DND-41 (cell line): ENCODE data around the gene CERK.

Experiments used
- EZH2 ChIP-seq: IDR thresholded peaks from 3 replicates; pipeline ENCODE4 v1.6.1; 2012; ENCODE audit warnings: borderline replicate concordance, low read depth, mild to moderate bottlenecking, moderate library complexity, low read length, inconsistent platforms; ENCODE audit not compliant: severe bottlenecking
- TF ChIP-seq, protein P1 (sequence below): IDR thresholded peaks from 2 replicates; pipeline ENCODE4 v1.5.1; 2012; ENCODE audit warnings: borderline replicate concordance, low read length, moderate library complexity, mild to moderate bottlenecking; ENCODE audit not compliant: poor library complexity, severe bottlenecking; ENCODE audit errors: extremely low read depth

GRCh38 chr22:46764140-46764680 is 26.2 kb upstream of the CERK start:
- TF ChIP-seq, protein P1, sequence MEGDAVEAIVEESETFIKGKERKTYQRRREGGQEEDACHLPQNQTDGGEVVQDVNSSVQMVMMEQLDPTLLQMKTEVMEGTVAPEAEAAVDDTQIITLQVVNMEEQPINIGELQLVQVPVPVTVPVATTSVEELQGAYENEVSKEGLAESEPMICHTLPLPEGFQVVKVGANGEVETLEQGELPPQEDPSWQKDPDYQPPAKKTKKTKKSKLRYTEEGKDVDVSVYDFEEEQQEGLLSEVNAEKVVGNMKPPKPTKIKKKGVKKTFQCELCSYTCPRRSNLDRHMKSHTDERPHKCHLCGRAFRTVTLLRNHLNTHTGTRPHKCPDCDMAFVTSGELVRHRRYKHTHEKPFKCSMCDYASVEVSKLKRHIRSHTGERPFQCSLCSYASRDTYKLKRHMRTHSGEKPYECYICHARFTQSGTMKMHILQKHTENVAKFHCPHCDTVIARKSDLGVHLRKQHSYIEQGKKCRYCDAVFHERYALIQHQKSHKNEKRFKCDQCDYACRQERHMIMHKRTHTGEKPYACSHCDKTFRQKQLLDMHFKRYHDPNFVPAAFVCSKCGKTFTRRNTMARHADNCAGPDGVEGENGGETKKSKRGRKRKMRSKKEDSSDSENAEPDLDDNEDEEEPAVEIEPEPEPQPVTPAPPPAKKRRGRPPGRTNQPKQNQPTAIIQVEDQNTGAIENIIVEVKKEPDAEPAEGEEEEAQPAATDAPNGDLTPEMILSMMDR: no peak
- TF ChIP-seq EZH2: no peak
